ENCODE measurements around the gene PYGM.

Gene PYGM

GRCh38 chr11:64719406-64719805, 40.4 kb downstream of the PYGM start:
- DNase-seq (ENCODE audit: low read depth in 1 of 2, low spot score in 1 of 2): no peak
- Histone ChIP-seq H3K4me3 (replicated peaks; ENCODE audit: insufficient read depth, low read length) (no peak overlapping the region), H3K27ac (replicated peaks) (no peak overlapping the region), H3K27me3 (ENCODE audit: insufficient read depth, poor library complexity, severe bottlenecking) (peaks cover 35% of the 10 kb centered on the region)
- TF ChIP-seq GABPA (IDR thresholded peaks at IDR 0.05; ENCODE audit: low read depth) (no peak), SPI1 (IDR thresholded peaks at IDR 0.05; ENCODE audit: borderline replicate concordance, low read depth) (no peak), POLR2AphosphoS5 (IDR thresholded peaks at IDR 0.05; ENCODE audit: low read depth) (no peak), CTCF (IDR thresholded peaks at IDR 0.05; ENCODE audit: insufficient read depth, low read length) (no peak)
- TF ChIP-seq, protein P1, sequence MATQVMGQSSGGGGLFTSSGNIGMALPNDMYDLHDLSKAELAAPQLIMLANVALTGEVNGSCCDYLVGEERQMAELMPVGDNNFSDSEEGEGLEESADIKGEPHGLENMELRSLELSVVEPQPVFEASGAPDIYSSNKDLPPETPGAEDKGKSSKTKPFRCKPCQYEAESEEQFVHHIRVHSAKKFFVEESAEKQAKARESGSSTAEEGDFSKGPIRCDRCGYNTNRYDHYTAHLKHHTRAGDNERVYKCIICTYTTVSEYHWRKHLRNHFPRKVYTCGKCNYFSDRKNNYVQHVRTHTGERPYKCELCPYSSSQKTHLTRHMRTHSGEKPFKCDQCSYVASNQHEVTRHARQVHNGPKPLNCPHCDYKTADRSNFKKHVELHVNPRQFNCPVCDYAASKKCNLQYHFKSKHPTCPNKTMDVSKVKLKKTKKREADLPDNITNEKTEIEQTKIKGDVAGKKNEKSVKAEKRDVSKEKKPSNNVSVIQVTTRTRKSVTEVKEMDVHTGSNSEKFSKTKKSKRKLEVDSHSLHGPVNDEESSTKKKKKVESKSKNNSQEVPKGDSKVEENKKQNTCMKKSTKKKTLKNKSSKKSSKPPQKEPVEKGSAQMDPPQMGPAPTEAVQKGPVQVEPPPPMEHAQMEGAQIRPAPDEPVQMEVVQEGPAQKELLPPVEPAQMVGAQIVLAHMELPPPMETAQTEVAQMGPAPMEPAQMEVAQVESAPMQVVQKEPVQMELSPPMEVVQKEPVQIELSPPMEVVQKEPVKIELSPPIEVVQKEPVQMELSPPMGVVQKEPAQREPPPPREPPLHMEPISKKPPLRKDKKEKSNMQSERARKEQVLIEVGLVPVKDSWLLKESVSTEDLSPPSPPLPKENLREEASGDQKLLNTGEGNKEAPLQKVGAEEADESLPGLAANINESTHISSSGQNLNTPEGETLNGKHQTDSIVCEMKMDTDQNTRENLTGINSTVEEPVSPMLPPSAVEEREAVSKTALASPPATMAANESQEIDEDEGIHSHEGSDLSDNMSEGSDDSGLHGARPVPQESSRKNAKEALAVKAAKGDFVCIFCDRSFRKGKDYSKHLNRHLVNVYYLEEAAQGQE (IDR thresholded peaks at IDR 0.05; ENCODE audit: insufficient replicate concordance, low read depth): no peak

DNA sequence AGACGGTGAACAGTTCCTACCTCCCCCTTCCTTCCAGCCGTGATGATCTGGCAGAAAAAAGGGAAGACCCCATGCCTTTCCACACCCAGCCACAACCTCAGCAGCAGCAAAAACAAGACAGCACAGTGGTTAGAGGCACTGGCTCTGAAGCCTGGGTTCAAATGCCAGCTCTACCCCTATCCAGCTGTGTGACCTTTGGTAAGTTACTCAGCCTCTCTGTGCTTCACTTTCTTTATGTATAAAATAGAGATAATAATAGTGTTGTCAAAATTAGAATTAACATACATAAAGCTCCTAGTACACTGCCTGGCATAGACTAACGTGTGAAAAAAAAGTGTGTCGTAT, 41.0 kb downstream of the PYGM start:
- TF ChIP-seq, protein P1 (IDR thresholded peaks at IDR 0.05; ENCODE audit: insufficient replicate concordance, low read depth): no peak
- no peak for TF ChIP-seq POLR2AphosphoS5 (IDR thresholded peaks at IDR 0.05; ENCODE audit: low read depth)
- Histone ChIP-seq H3K27ac (replicated peaks) (no peak overlapping the region), H3K4me3 (replicated peaks; ENCODE audit: insufficient read depth, low read length) (no peak overlapping the region), H3K27me3 (ENCODE audit: insufficient read depth, poor library complexity, severe bottlenecking) (peaks cover 41% of the 10 kb centered on the region)
- DNase-seq (ENCODE audit: low read depth in 1 of 2, low spot score in 1 of 2): no peak

- H3K27me3 ChIP-seq (ENCODE audit: insufficient read depth, poor library complexity, severe bottlenecking): peaks cover 41% of the 10 kb centered on the region
- H3K4me3 ChIP-seq (replicated peaks; ENCODE audit: insufficient read depth, low read length): no peak overlapping the region
- H3K27ac ChIP-seq (replicated peaks): no peak overlapping the region
- TF ChIP-seq CTCF (IDR thresholded peaks at IDR 0.05; ENCODE audit: insufficient read depth, low read length) (no peak), SPI1 (IDR thresholded peaks at IDR 0.05; ENCODE audit: borderline replicate concordance, low read depth) (no peak), GABPA (IDR thresholded peaks at IDR 0.05; ENCODE audit: low read depth) (no peak), POLR2AphosphoS5 (IDR thresholded peaks at IDR 0.05; ENCODE audit: low read depth) (no peak)
- TF ChIP-seq, protein P1 (IDR thresholded peaks at IDR 0.05; ENCODE audit: insufficient replicate concordance, low read depth): no peak
- no peak for DNase-seq (ENCODE audit: low read depth in 1 of 2, low spot score in 1 of 2)
Observed at GRCh38 chr11:64718084-64718779, 41.5 kb downstream of the PYGM start.

Measured in HL-60 (cell line).